Renal cortex interstitium (tissue), 11 donors: Measurements from ENCODE around the gene CBFA2T2. TPM values are rescaled to one million over a fixed set of nuclear protein-coding genes. Genes with fewer than 3 reads are reported as not detected.
"Not testable (repeated sequence)": the region's sequence is repeated elsewhere in the genome, so short reads cannot be mapped to it uniquely, and the experiment has no call there.

Experiments used
- DNase-seq, 11 donors: peaks; one replicate each; pipeline ENCODE4 v3.0.0-alpha.2; 2013; ENCODE audit warnings: low read depth in 9 of 11, low spot score in 4 of 11; ENCODE audit errors: extremely low read depth in 1 of 11
- polyA plus RNA-seq, 3 donors: library from polyadenylated mRNA; unstranded; fragments of 120-200 nt; gene quantifications; one replicate each; pipeline ENCODE4 v1.2.1, GENCODE V29; 2013; ENCODE audit not compliant: insufficient read length in 3 of 3

Gene CBFA2T2
- polyA plus RNA-seq, 3 donors = 26.8 to 35.9 (median 27.4) TPM

DNA sequence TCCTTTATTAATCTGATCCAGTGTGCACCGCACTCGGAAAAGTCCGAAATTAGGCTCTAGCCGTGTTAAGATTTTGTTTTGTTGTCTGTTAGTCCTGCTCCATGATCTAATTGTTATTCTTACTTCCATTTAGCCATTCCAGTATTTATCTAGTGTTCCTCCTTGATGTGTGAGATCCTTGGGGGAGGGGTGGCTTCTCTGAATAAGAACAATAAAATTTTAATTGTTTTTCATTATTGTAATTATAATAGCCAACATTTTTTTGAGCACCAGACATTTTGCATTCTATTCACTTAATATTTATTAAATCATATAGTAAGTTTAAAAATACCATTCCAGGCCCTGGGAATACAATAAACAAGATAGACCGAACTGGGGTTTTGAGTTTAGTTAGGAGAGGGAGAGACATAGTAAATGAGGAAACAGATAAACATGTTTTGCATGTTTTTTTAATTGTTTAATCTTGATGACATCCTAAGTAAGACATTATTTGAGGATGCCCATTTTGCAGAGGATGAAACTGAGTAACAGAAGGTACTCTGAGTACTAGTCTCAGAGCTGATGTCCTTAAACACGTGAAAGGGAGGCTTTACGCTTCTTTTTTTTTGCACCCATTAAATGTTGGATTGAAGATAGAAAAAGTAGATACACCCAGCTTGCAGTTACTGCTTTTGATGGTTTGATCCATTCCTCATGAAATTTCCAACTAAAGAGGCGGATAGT, 1.2 kb downstream of the CBFA2T2 start:
- no peak for DNase-seq

DNA sequence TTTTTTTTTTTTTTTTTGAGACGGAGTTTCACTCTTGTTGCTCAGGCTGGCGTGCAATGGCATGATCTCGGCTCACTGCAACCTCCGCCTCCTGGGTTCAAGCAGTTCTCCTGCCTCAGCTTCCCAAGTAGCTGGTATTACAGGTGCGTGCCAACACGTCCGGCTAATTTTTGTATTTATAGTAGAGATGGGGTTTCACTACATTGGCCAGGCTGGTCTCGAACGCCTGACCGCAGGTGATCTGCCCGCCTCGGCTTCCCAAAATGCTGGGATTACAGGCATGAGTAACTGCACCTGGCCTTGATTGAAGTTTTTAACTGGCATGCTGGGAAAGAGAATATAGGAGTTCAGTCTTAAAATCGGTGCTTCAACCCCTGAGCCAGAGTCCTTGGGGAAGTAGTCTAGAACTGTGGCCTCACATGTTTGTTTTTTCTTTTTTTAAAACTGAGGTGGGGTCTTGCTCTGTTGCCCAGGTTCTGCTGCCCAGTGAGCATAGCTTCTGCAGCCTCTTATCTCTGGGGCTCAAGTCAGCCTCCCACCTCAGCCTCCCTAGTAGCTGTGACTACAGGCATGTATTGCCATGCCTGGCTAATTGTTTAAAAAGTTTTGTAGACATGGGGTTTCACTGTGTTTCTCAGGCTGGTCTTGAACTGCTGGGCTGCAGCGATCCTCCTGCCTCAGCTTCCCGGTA, 3.3 kb downstream of the CBFA2T2 start:
- no peak for DNase-seq

DNA sequence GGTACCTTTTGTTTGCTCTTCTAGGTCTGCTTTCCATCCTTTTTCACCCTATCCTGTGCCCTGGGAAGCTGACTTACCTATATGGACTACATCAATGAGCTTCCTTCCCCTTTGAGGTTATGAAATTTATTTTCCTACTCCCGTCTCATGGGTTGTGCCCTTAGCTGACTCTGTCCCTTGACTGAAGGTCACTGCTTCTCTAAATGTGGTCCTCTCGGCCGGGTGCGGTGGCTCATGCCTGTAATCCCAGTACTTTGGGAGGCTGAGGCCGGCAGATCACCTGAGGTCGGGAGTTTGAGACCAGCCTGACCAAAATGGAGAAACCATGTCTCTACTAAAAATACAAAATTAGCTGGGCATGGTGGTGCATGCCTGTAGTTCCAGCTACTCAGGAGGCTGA, 6.9 kb downstream of the CBFA2T2 start:
- DNase-seq = not testable (repeated sequence)

DNA sequence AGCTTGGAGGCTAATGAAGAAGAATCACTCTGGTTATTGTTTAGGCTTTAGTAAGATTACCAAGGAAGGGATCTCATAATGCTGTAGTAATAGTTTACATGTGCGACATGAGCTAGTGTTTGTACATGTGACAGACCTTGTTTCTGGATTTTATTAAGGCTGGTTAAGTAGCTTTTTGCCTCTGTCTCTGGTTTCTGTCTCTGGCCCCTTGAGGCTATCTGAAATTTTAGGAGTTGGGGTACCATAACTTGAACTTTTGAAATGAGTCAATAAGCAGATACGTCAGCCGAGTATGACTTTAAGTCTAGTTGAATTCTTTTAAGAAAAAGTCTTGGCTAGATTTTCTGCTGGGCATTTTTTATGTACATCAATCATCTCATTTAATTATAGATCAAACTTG, 9.5 kb downstream of the CBFA2T2 start:
- DNase-seq = no peak

DNA sequence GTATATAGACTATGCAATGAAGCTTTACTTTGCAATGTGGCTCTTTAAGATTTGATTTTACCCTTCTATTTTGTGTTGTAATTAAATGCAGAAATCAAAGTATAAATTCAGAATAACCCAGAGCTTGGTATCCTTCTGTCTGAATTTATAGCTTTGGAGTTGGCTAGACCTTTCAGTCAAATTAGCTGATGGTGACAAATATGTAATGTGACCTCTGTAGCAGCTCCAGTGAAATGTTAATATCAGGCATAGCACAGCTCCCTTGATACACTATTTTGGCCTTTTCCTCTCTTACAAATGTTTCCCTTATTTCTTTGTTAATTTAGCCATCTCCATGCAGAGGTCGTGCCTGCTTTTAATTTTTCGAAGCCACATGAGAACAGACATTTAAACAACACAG, 11.1 kb downstream of the CBFA2T2 start:
- no peak for DNase-seq

DNA sequence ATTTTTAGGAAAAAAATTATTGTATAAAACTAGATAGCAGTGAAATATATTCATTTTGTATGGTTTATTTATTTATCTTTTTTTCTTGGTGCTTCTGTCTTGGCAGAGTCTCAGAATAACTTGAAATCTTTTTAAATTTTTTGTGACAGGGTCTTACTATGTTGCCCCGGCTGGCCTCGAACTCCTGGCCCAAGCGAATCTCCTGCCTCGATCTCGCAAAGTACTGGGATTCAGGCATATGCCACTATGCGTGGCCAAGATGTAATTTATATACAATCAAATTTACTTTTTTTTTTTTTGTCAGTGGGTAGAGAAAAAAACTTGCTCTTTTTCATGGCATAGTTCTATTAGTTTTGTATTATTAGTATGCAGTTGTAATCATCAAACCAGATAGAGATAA, 13.7 kb downstream of the CBFA2T2 start:
- no peak for DNase-seq

DNA sequence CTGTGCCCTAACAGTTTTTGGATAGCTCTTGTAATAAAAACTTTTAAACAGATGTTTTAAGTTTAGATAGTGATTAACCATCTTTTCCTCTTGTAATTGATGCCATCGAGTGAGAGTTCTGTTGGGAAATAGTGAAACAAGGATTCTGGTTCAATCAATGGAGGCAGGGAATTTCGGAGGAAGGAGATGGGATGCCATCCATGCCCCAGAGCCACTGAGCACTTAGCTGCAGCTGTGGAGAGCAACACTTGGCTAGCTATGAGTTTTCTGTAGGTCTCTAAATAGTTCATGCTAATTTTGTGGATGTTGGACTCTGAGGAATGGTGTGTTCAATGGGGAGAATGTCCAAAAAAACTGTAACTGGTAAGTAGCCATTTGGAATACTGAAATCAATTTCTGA, 16.7 kb downstream of the CBFA2T2 start:
- no peak for DNase-seq

DNA sequence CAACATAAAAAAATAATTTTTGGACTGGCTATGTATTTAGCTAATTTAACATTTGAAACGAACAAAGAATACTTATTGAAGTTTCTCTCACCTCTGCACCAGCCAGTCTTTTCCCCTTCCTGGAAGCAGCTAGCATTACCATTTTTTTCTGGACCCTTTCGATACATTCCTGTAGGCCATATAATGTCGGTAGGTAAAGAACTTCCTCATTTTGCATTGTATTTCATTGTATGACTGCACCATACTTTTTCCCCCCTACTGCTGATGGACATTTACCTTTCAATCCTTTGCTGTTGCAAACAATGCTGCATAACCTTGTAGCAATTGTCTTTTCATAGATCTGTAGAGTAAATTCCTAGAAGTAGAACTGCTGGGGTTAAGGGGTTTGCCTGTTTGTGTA, 17.6 kb downstream of the CBFA2T2 start:
- DNase-seq = no peak

DNA sequence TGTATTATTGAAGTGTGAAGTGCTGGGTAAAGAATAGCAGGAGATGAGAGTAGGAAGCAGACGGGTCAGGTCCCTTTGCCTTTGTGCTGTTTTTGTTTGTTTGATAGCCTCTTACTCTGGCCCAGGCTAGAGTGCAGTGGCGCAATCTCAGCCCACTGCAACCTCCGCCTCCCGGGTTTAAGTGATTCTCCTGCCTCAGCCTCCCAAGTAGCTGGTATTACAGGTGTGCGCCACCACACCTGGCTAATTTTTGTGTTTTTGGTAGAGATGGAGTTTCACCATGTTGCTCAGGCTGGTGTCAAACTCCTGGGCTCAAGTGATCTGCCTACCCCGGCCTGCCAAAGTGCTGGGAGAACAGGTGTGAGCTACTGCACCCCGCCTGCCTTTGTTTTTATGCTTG, 18.1 kb downstream of the CBFA2T2 start:
- DNase-seq = not testable (repeated sequence)

DNA sequence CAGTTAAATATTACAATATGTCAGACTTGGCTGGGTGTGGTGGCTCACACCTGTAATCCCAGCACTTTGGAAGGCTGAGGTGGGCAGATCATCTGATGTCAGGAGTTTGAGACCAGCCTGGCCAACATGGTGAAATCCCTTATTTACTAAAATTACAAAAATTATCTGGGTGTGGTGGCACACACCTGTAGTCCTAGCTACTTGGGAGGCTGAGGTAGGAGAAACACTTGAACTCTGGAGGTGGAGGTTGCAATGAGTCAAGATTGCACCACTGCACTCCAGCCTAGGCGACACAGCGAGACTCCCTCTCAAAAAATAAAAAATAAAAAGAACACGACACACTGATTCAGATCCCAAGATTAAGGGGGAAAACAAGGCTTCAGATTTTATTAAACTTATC, 19.2 kb downstream of the CBFA2T2 start:
- not testable (repeated sequence) for DNase-seq

DNA sequence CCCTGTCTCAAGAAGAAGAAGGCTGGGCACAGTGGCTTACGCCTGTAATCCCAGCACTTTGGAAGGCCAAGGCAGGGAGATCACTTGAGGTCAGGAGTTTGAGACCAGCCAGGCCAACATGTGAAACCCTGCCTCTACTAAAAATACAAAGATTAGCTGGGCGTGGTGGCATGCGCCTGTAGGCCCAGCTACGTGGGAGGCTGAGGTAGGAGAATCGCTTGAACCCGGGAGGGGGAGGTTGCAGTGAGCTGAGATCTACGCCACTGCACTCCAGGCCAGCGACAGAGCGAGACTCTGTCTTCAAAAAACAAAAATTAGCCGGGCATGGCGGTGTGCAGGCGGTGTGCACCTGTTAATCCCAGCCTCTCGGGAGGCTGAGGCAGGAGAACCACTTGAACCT, 22.0 kb downstream of the CBFA2T2 start:
- DNase-seq = not testable (repeated sequence)

DNA sequence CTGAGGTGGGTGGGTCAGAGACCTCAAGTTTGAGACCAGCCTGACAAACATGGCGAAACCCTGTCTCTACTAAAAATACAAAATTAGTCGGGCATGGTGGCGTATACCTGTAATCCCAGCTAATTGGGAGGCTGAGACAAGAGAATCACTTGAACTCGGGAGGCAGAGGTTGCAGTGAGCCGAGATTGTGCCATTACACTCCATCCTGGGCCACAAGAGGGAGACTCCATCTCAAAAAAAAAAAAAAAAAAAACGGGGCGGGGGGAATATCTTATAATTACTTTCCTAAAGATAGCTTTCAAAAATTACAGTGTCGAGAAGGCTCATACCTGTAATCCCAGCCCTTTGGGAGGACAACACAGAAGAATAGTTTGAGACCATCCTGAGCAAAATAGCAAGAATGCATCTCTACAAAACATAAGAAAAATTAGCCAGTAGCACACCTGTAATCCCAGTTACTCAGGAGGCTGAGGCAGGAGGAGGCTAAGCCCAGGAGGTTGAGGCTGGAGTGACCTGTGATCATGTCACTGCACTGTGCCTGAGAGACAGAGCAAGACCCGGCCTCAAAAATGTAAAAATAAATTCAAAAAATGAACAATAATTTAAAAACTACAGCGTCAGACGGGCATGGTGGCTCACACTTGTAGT, 25.8 kb downstream of the CBFA2T2 start:
- no peak for DNase-seq

DNA sequence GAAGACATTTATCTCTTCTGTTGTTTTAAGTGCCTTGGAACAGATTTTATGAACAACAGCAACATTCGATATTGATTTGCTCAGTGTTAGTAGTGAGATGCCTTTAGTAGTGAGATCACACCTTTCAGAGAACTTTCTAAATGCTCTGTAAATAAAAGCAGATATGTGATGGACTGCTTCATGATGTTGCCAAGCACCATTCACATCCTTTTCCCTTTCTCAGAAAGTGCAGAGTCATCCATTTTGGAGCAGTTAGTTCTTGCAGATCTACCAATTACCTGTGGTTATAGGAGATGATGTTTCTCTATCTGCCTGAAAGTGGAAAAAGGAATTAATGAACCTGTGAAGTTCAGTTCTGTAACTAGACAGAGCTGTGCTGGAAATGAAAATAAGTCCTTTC, 27.0 kb downstream of the CBFA2T2 start:
- DNase-seq = no peak

DNA sequence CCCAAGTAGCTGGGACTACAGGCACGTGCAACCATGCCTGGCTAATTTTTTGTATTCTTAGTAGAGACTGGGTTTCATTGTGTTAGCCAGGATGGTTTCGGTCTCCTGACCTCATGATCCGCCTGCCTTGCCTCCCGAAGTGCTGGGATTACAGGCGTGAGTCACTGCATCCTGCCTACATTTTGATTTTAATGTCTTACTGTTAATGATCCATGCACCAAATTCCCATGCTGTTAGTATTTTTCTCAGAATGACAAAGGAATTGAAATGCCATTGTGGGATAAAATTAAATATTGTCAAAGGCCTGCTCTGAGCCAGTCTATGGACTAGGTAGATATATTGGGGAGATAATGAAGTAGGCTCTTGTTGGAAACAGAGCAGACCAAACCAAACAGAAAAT, 28.2 kb downstream of the CBFA2T2 start:
- DNase-seq = peak in 1 of 11 donors; percentile 26

DNA sequence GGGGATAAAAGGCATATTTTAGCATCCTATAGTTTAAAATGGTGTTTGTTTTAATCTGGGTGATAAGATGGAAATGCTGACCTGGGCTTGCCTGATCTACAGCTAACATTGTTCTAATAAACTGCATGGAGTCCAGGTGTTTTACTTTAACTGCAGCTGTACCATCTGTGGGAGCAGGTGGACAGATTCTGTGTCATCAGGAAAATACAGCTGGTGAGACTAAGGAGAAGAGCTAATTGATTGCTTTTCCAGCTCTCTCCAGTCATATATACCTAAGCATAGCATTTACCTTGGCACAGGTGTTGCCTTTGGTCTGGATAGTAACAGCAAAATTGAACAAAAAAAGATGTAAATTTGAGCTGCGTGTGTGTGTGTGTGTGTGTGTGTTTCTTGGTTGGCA, 31.6 kb downstream of the CBFA2T2 start:
- DNase-seq = no peak

DNA sequence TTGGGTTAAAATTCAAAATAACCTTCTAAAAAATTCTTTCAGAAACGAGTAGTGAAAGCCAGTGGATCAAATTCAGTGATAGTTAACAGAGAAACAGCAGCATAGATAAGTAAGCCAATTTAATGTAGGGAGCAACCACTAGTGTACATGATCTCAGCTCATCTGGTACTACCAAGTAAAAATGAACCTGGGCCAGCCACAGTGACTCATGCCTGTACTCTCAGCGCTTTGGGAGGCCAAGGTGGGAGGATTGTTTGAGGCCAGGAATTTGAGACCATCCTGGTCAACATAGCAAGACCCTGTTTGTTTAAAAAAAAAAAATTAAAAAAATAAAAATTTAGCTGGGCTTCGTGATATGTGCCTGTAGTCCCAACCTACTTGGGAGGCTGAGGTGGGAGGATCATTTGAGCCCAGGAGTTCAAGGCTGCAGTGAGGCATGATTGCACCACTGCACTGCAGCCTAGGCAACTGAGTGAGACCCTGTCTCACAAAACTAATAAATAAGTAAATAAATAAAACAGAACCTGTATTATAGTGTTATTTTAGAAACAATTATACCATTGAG, 32.4 kb downstream of the CBFA2T2 start:
- DNase-seq = no peak

DNA sequence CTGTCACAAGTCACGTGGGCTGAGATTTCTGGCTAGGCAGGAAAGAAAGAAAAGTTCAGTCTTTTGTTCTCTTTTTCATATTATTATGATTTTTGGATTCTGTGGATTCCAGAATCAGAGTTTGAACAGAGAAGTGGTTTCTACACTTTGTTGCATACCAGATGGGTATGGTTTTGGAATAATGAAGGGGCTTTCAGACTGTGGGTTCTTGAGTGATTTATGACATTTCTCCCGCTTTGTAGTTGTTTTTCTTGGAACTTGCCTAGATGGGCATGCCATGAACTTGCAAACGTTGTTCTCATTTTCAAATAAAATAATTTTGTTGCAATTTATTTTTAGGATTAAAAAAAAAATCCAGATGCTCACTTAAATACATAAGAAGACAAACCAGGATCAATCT, 34.4 kb downstream of the CBFA2T2 start:
- DNase-seq = no peak

DNA sequence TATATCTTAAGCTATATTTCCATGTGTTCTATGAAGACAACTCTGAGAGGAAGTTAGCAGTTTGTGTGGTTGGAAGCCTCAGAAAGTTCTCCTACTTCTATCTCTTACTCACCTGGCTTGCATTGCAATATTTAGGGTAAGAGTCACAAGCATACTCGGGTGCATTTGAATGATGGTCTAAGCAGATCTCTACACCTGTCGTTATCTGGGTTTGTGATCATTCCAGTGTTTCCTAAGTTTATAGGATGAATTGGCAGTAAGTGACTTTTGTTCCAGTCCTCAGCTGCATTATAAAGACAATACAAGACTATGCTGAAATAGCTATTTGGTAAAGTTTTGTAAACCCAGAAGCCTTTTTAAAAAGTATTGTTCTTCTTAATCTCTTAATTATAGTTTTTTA, 36.9 kb downstream of the CBFA2T2 start:
- no peak for DNase-seq

DNA sequence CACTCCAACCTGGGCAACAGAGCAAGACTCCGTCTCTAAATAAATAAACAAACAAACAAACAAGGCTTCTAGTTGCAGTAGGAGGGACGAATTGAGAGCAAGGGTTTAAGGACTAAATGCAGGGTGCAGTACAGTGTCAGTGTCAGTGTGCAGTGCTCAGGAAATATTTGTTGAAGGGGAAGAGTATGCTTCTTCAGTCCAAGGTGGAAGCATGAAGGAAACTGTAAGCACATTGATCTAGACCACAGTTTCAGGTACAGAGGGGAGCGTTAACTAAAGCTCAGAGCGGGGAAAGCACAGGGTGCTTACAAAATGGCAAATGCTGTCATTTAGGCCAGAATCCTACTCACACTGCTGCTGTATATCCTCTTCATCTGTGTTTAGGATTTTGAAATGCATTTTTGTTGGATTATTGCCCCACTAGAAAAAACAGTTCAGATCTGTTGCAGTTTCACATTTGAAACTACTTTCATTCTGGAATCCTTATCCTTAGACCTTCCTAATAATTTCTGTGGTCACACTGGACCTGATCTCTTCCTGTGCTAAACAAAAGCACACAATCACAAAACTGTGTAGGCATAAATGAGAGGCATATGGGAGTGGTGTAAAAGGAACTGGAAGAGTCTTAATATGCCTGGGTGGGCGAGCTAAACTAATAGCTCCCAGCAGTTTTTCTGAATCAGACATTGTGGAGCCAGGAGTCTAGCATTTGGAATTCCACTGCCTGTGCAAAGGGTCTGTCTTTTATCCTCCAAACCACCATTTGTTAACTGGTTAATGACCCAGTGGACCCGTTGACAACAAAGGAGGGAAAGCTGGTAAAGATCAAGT, 41.4 kb downstream of the CBFA2T2 start:
- DNase-seq = peak in 8 of 11 donors; percentile 60 to 82 (median 75)
